HG03558 (cell line): ENCODE results near the gene PLCB4.

Experiments
- ATAC-seq: cut with Tn5 transposase; IDR thresholded peaks from one replicate; pipeline ENCODE4 v1.9.1; 2021; ENCODE audit warnings: moderate number of reproducible peaks; ENCODE audit not compliant: unreplicated experiment; ENCODE audit errors: extremely low read depth

PLCB4 gene

GRCh38 chr20:9342651-9343050 lies 273.8 kb downstream of the PLCB4 start:
- ATAC-seq: no peak

DNA sequence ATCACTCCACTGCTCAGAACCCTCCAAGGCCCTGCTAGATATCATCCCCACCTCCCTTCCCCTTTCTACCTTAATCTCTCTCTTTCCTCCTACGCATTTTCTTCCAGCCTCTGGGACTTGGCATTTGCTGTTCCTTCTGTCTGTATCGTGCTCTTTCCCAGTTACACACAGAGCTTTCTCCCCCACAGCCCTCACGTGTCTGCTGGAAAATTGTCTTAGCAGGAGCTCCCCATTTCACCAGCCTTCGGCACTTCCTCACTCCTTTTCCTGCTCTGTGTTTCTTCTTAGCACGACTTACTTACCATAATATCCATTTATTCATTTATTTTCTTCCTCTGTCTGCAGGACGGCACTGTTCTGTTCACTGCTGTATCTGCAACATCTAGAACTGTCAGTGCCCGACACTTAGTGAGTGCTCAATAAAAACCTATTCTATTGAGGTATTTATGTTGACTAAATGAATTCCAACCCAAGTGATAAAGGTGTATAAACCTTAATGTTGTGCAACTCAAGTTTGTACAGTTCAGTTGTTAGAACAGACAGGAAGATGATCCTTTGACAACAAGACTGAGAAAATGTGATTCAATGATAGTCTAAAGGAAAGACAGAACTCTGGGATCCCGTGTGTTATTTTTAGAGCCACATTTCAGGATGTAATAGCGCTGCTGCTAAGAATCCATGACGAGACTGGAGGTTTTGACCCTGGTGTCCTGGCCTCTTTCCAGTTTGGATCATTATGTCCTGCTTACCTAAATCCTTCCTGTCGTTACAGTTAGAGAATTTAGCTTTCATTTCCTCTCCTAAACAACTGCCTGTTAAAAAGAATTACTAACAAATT lies 275.4 kb downstream of the PLCB4 start:
- ATAC-seq: no peak

DNA sequence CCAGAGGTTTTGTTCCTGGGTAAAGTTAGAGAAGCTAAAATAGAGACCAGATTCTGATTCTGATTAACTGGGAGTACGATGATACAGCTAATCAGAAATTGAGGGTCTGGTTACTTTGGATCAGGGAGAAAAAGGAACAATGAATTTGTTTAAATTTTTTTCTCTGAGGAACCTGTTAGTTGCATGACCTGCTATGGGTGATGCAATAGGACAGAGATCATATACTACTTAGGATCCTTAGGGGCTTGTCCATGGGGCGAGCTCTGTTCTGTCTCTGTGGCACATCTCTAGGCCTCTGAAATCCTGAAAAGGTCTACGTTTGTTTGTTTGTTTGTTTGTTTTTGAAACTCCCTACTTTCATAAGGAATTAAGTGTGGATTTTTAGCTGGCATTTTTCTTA lies 279.4 kb downstream of the PLCB4 start:
- ATAC-seq: no peak

- no peak for ATAC-seq
Measured at GRCh38 chr20:9348747-9349146, 279.9 kb downstream of the PLCB4 start.

DNA sequence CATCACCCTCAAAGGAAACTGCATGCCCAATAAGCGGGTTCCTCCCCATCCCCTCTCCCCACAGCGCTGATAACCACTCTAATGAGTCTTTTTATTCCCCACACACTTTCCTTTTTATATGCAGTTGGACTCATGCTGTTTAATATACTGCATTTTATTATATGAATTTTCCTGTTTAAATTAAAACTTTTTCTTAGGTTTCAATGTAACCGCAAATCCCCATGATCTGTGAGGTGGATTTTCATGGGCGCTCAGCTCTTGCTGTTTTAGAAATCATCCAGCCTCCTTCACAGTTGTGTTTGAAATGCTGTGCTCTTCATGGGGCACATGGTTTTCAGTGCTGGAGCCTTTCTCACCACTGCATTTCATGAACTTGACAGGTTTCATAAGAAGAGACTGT lies 280.4 kb downstream of the PLCB4 start:
- no peak for ATAC-seq

DNA sequence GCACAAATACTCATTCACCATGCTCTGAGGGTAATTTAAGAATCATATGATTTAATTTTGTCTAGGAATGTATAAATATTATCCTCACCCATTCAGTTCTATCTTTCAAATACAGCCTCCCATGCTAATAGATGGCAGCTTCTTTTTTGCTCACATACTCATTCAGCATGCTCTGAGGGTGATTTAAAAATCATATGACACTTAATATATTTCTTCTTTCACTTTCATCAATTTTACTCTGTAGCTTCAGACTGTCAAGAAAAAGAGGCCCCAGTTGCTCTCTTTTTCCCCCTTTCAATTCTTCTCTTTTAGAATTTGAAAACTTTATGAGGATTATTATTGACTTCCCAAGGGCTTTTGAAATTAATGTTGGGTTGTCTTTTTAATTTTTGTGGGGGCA lies 283.9 kb downstream of the PLCB4 start:
- ATAC-seq: no peak

DNA sequence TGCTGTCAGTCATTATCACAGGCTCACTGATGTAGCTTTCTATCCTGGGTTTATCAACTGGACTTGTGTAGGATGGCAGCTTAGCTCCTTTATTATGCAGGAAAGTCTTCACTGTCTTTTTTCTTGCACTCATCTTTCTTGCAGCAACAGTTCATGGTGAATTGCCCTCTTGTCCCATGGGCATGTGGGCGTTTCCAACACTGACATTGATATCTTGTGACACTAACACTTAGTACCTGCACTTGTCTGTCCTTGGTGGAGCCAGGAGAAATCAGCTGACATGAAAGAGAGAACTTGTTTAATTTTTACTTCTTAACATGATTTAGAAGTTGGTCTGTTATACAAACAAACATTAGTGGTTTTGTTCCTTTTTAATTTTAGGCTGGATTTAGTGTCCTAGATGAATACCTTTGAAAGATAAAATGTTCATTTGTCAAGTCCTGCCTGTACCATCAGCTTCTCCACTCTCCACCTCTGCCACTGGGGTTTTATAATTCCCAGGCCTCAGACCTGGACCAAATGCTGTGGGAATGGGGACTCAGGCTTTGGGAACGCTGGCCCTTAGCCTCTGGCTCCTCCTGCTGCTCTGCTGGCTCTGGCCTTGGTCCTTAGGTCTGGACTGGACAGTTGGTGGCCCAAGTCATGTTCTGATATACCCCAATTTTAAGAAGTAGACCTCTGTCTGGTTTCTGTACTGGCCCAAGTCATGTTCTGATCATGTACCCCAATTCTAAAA lies 284.5 kb downstream of the PLCB4 start:
- ATAC-seq: no peak

GRCh38 chr20:9353916-9354276 lies 285.0 kb downstream of the PLCB4 start:
- no peak for ATAC-seq

DNA sequence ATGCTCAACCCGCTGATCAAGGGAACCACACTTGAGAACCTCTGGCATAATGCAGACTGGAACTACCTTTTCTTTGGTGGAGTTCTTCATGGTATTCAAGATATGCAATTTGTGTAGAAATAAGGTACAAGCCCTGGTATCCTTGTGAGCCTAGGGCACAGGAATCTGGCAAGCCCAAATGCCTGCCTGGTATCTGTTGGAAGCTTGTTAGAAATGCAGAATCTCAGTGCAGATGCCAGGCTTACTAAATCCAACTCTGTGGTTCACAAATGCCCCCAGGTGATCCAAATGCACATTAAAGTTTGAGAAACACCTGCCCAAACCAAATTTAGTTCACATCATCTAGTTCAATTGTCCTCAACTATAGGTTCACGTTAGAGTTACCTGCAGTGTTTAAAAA lies 285.7 kb downstream of the PLCB4 start:
- no peak for ATAC-seq

DNA sequence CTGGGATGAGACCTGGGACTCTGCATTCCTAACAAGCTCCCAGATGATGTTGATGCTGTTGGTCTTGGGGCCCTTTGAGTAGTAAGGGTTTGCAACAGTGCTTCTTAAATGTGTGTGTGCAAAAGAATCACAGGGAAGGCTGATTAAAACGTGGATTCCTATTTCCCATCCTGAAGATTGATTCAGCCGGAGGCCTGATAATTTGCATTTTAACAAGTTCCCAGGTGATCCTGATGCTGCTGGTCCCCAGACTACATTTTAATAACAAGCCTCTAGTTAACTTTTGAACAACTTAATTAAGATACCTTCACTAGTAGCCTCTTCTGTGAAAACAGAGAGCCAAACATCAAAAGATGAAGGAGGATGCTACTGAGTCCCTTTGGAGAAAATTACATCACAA lies 289.1 kb downstream of the PLCB4 start:
- ATAC-seq: no peak

DNA sequence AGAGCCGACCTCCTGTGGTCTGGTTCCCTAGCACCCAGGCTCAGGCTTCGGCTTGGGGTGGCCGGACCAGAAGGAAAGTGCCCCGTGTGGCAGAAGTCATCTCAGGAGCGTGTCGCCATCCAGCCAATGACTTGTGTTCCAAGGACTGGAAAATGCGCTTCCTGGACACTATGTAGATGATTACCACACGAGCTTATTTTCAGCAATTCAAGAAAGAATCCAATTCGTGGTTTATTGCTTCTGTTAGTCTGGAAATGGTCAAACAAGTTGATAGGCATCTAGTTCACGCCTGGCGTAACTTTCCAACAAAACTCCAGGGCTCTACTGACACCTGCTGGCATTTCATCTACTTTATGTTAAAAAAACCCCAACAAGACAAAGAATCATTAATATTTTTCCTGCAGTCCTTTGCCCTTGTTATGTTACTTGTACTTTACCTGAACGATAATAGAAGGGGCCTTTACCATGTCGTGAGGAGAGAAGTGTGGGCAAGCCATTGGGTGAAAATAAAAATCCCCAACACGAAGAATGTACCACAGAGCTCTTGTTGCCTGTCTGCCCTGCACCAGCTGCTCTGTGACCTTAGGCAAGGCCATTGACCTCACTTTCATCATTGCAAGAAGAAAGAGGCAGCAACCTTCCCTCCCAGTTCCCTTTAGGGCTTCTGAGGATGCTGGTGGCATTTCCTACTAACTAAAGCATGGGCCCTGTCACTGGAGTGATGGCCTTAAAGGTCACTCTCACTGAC lies 290.8 kb downstream of the PLCB4 start:
- ATAC-seq: no peak

GRCh38 chr20:9360431-9360830 lies 291.5 kb downstream of the PLCB4 start:
- ATAC-seq: no peak

- no peak for ATAC-seq
Measured at GRCh38 chr20:9363673-9364072, 294.8 kb downstream of the PLCB4 start.

- ATAC-seq: no peak
Measured at GRCh38 chr20:9367328-9367727, 298.4 kb downstream of the PLCB4 start.

DNA sequence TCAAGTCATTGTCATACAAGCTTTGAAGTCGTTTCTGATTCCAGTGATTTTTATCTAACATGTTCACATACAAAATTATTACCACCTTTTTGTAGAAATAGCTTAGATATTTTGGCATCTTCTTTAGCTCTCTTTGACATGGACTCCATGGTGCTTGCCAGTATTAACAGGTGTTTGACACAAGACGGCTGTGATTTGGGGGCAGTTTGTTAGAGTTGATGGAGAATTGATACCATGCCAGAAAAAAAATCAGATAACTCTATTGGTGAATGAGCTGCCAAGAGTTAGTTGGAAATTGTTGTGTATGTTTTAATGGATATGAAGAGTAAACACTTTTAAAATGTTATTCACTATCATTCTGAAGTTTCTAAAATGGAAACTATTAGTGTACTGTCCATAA lies 298.9 kb downstream of the PLCB4 start:
- no peak for ATAC-seq

DNA sequence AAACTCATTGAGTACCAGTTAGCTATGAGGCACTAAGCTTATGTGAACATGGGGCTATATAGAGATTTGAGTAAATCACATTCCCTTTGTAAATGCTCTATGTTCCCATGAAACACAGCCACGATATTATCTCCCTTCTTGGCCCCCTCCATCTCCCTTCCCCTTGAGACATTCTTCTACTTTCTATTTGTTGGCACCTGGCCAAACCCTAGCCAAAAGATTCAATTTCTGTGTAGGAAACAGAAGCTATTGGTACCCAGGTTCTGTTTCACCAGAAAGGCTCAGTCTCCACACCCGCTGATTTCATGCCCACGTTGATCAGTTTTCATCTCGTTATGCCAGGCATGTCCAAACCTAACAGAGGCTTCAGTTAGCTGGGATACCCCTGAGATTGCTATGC lies 300.0 kb downstream of the PLCB4 start:
- no peak for ATAC-seq

DNA sequence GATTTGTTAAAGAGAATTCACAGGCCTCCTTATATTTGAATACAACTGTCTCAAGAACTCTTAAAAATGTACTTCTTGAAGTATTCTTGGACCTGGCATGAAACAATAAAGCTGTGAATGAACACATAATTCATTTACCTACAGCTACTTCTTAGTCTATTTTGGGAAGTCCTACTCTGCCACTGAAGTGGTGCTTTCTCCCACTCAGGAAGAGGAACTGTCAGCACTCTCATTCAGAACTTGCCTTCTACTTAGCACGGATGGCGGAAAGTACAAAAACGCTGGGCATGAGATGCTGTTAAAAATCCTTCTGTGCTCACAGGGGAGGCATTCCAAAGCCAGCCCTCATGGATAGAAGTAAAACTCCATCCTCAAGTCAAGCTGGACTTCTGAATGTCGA lies 300.7 kb downstream of the PLCB4 start:
- ATAC-seq: no peak

DNA sequence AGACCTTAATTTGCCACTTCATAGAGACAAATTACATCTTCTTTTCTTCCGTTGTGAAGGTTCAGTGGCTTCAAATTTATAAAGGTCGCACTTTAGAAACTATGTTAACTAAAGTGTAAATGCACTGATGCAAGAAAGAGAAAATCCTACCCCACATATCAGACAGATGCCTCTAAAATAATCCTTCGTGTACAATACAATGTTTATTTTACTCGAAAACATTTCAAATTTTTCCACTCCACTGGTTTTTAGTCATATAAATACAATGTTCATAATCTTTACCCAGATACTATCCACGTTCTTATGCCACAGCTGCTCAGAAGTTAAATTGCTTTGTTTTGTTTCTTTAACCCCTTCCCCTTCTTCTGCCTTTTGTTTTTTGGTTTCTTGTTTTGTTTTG lies 305.2 kb downstream of the PLCB4 start:
- ATAC-seq: no peak

DNA sequence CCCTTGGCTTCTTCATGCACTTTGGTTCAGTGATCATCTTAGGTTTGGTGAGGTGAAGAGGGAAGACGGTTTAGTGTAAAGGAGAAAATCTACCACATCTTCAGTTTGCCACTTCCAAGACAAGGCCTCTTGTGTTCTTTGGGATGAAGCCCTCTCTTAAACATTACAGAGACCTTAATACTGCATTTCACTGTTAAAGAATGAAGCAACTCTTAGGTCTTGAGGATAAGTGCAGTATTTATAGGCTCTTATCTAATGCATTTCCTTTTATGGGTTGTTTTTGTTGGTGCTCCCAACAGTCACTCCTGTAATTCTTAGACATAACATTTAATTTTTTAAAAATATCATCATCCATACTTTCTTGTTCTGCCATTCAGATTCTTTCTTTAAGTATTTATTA lies 305.6 kb downstream of the PLCB4 start:
- ATAC-seq: no peak

- ATAC-seq: no peak
Measured at GRCh38 chr20:9375221-9375681, 306.4 kb downstream of the PLCB4 start.

DNA sequence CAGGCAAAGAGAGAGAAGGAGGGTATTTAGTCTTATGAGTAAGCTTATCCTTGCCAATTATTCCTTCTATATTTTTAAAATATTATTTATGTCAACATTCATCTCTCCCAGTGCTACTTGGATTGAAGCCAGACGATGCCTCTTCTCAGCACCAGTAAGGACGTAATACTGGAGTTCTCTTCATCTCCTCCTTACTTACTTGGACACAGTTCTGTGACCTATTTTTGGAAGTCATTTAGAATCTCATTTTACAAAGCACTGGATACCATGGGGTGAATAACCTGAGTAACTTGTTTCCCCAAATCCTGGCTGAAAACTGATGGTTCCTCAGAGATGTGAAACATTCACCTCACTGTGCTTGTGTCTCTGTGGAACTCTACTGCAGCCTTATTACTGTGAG lies 308.1 kb downstream of the PLCB4 start:
- ATAC-seq: no peak
